Right lobe of liver (tissue), 4 donors: ENCODE measurements around the gene ANKRD33B.

ENCODE experiments used
- CTCF ChIP-seq, 4 donors: fragments of 200-600 bp in 3 of 4; fragments of 450-650 bp in 1 of 4; IDR thresholded peaks; one replicate each; pipeline versions ENCODE4 v1.5.1 to v1.8.0; 2016 to 2022; ENCODE audit warnings: antibody characterized with exemption in 4 of 4, mild to moderate bottlenecking in 2 of 4
- POLR2A ChIP-seq: fragments of 450-650 bp; IDR thresholded peaks from one replicate; pipeline ENCODE4 v1.6.1; 2017; ENCODE audit warnings: antibody characterized with exemption, mild to moderate bottlenecking
- donor health status: DM: no; HTN: no; CAD: no.
- donor health status: DM: no; HTN: no; CAD: no.
- donor health status: DM: no; HTN: yes; CAD: no.

GRCh38 chr5:10530601-10531320, 33.1 kb upstream of the ANKRD33B start:
- no peak for TF ChIP-seq POLR2A
- TF ChIP-seq CTCF (IDR thresholded peaks at IDR 0.05), result no peak
